GM18498 (cell line): ENCODE measurements around the gene F3.

Experiments used
- ATAC-seq: cut with Tn5 transposase; IDR thresholded peaks from one replicate; pipeline ENCODE4 v1.9.1; 2021; ENCODE audit warnings: mild to moderate bottlenecking, moderate library complexity; ENCODE audit not compliant: unreplicated experiment

The F3 gene

GRCh38 chr1:94528826-94529225, 12.7 kb downstream of the F3 start:
- no peak for ATAC-seq

GRCh38 chr1:94528299-94528698, 13.3 kb downstream of the F3 start:
- ATAC-seq, result no peak

- no peak for ATAC-seq
Observed at GRCh38 chr1:94527447-94528031, 14.0 kb downstream of the F3 start.

GRCh38 chr1:94526152-94526980, 15.2 kb downstream of the F3 start:
- ATAC-seq, result no peak

GRCh38 chr1:94524531-94524930, 17.0 kb downstream of the F3 start:
- no peak for ATAC-seq

- no peak for ATAC-seq
Observed at GRCh38 chr1:94522304-94522703, 19.3 kb downstream of the F3 start.

- no peak for ATAC-seq
Observed at GRCh38 chr1:94519351-94519750, 22.2 kb downstream of the F3 start.

- no peak for ATAC-seq
Observed at GRCh38 chr1:94515296-94515947, 26.1 kb downstream of the F3 start.

- ATAC-seq, result peak; percentile 54
Observed at GRCh38 chr1:94514095-94514727, 27.3 kb downstream of the F3 start.

GRCh38 chr1:94512816-94513215, 28.7 kb downstream of the F3 start:
- ATAC-seq, result no peak

GRCh38 chr1:94504601-94505000, 37.0 kb downstream of the F3 start:
- ATAC-seq, result no peak

- no peak for ATAC-seq
Observed at GRCh38 chr1:94503153-94503552, 38.4 kb downstream of the F3 start.

GRCh38 chr1:94501935-94502334, 39.6 kb downstream of the F3 start:
- no peak for ATAC-seq

- ATAC-seq, result no peak
Observed at GRCh38 chr1:94501426-94501825, 40.1 kb downstream of the F3 start.

- no peak for ATAC-seq
Observed at GRCh38 chr1:94496076-94496755, 45.3 kb downstream of the F3 start.

- ATAC-seq, result no peak
Observed at GRCh38 chr1:94490556-94490955, 51.0 kb downstream of the F3 start.

- ATAC-seq, result no peak
Observed at GRCh38 chr1:94486990-94487389, 54.6 kb downstream of the F3 start.

- peak; percentile 95 for ATAC-seq
Observed at GRCh38 chr1:94481473-94481933, 60.1 kb downstream of the F3 start.

GRCh38 chr1:94479682-94480081, 61.9 kb downstream of the F3 start:
- no peak for ATAC-seq
